HL-60 (cell line): ENCODE measurements around the gene EFEMP2.

Experiments
- GABPA ChIP-seq: IDR thresholded peaks from 2 replicates; pipeline ENCODE4 v1.6.1; 2012; ENCODE audit warnings: low read depth
- POLR2AphosphoS5 ChIP-seq: IDR thresholded peaks from 2 replicates; pipeline ENCODE4 v1.6.1; 2012; ENCODE audit warnings: low read depth
- TF ChIP-seq, protein P1 (sequence below): IDR thresholded peaks from one replicate; pipeline ENCODE4 v1.5.1; 2011; ENCODE audit warnings: low read length, control low read depth, inconsistent platforms; ENCODE audit not compliant: insufficient read depth
- TF ChIP-seq, protein P2 (sequence below): IDR thresholded peaks from 2 replicates; pipeline ENCODE4 v1.6.1; 2012; ENCODE audit warnings: low read depth; ENCODE audit not compliant: insufficient replicate concordance

DNA sequence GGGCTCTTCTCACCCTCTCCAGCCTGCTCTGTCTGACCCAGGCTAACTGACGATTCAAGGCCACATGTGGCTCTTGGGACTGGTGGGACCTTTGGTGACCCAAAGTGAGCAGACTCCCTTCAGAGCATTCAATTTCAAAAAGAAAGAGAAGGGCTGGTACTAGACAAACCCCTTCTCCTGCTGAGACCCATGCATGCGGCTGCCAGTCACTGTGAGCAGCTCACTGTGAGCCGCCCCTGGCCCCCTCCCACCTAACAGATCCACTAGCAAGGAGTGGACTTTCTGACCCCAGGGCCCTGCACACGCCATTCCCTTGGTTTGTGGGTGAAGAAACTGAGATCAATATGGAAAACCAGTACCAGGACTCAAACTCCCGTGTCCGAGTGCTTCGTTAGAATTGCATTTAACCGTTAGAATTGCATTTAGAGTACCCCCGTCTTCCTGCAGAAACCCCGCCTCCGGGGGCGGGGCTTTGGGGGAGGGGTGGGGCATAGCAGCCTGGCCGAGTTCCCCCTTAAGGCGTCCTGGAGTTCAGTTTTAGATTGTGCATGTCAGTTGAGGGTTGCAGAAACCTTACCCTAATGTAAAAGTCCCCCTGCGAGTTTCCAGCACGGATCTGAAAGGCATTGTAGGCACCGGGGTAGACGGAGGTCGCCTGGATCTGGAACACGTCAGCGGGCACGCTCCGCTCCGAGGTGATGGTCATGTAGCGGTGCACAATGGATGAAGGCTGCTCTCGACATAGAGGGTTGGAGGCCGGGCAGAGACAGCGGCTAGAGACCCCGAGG is 5.1 kb downstream of the EFEMP2 start:
- TF ChIP-seq, protein P1, sequence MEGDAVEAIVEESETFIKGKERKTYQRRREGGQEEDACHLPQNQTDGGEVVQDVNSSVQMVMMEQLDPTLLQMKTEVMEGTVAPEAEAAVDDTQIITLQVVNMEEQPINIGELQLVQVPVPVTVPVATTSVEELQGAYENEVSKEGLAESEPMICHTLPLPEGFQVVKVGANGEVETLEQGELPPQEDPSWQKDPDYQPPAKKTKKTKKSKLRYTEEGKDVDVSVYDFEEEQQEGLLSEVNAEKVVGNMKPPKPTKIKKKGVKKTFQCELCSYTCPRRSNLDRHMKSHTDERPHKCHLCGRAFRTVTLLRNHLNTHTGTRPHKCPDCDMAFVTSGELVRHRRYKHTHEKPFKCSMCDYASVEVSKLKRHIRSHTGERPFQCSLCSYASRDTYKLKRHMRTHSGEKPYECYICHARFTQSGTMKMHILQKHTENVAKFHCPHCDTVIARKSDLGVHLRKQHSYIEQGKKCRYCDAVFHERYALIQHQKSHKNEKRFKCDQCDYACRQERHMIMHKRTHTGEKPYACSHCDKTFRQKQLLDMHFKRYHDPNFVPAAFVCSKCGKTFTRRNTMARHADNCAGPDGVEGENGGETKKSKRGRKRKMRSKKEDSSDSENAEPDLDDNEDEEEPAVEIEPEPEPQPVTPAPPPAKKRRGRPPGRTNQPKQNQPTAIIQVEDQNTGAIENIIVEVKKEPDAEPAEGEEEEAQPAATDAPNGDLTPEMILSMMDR: no peak
- TF ChIP-seq POLR2AphosphoS5 (no peak), GABPA (no peak)
- TF ChIP-seq, protein P2, sequence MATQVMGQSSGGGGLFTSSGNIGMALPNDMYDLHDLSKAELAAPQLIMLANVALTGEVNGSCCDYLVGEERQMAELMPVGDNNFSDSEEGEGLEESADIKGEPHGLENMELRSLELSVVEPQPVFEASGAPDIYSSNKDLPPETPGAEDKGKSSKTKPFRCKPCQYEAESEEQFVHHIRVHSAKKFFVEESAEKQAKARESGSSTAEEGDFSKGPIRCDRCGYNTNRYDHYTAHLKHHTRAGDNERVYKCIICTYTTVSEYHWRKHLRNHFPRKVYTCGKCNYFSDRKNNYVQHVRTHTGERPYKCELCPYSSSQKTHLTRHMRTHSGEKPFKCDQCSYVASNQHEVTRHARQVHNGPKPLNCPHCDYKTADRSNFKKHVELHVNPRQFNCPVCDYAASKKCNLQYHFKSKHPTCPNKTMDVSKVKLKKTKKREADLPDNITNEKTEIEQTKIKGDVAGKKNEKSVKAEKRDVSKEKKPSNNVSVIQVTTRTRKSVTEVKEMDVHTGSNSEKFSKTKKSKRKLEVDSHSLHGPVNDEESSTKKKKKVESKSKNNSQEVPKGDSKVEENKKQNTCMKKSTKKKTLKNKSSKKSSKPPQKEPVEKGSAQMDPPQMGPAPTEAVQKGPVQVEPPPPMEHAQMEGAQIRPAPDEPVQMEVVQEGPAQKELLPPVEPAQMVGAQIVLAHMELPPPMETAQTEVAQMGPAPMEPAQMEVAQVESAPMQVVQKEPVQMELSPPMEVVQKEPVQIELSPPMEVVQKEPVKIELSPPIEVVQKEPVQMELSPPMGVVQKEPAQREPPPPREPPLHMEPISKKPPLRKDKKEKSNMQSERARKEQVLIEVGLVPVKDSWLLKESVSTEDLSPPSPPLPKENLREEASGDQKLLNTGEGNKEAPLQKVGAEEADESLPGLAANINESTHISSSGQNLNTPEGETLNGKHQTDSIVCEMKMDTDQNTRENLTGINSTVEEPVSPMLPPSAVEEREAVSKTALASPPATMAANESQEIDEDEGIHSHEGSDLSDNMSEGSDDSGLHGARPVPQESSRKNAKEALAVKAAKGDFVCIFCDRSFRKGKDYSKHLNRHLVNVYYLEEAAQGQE: no peak
